ENCODE data around the gene QKI.
"Not testable (repeated sequence)": the region's sequence is repeated elsewhere in the genome, so short reads cannot be mapped to it uniquely, and the experiment has no call there.

The QKI gene

GRCh38 chr6:163414117-163414945, at the start of gene QKI:
Gene QKI (plus strand): TSS chr6:163414718. CDS start chr6:163415194, 476 bp downstream.
- no peak for FAIRE-seq

- FAIRE-seq = no peak
Measured at GRCh38 chr6:163366288-163366687, 48.2 kb upstream of the QKI start.

- FAIRE-seq = no peak
Measured at GRCh38 chr6:163367497-163368183, 46.9 kb upstream of the QKI start.

GRCh38 chr6:163369141-163369540, 45.4 kb upstream of the QKI start:
- no peak for FAIRE-seq

- no peak for FAIRE-seq
Measured at GRCh38 chr6:163369628-163370365, 44.7 kb upstream of the QKI start.

- no peak for FAIRE-seq
Measured at GRCh38 chr6:163370464-163371117, 43.9 kb upstream of the QKI start.

GRCh38 chr6:163371129-163371528, 43.4 kb upstream of the QKI start:
- no peak for FAIRE-seq

- no peak for FAIRE-seq
Measured at GRCh38 chr6:163373240-163373639, 41.3 kb upstream of the QKI start.

GRCh38 chr6:163375361-163375760, 39.2 kb upstream of the QKI start:
- no peak for FAIRE-seq

- no peak for FAIRE-seq
Measured at GRCh38 chr6:163376187-163376586, 38.3 kb upstream of the QKI start.

GRCh38 chr6:163377561-163377960, 37.0 kb upstream of the QKI start:
- FAIRE-seq = no peak

- FAIRE-seq = no peak
Measured at GRCh38 chr6:163380216-163380615, 34.3 kb upstream of the QKI start.

GRCh38 chr6:163381118-163381756, 33.3 kb upstream of the QKI start:
- FAIRE-seq = no peak

GRCh38 chr6:163383396-163383795, 31.1 kb upstream of the QKI start:
- not testable (repeated sequence) for FAIRE-seq

- no peak for FAIRE-seq
Measured at GRCh38 chr6:163383912-163384311, 30.6 kb upstream of the QKI start.

GRCh38 chr6:163384510-163384909, 30.0 kb upstream of the QKI start:
- FAIRE-seq = no peak

GRCh38 chr6:163385503-163385902, 29.0 kb upstream of the QKI start:
- not testable (repeated sequence) for FAIRE-seq

GRCh38 chr6:163386329-163386908, 28.1 kb upstream of the QKI start:
- FAIRE-seq = no peak

GRCh38 chr6:163387317-163387716, 27.2 kb upstream of the QKI start:
- no peak for FAIRE-seq

- FAIRE-seq = no peak
Measured at GRCh38 chr6:163389354-163389753, 25.2 kb upstream of the QKI start.

- FAIRE-seq = no peak
Measured at GRCh38 chr6:163390770-163391169, 23.7 kb upstream of the QKI start.

GRCh38 chr6:163391985-163392384, 22.5 kb upstream of the QKI start:
- no peak for FAIRE-seq
